Measurements from ENCODE around the gene GEMIN4.

DNA sequence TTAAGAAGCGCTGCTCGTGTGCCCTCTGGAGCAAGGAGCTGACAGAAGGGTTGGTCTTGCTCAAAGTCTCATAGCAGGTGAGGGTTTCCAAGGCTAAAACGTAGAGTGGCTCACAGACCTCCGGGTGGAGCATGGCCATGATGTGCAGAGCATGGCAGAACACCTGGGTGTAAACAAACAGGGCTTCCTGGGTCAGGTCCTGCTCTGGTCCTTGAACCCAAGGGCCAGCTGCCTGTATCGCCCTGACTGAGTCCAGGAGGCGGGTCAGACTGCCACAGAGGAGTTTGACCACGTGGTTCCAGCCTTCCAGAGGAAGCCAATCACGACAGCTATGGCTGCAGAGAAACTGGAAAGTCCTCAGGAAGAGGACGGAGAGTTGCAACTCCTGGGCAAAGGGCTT lies 7.1 kb downstream of the GEMIN4 start:
- TF ChIP-seq CTCF (optimal IDR thresholded peaks at IDR 0.05 in 1 of 3, IDR thresholded peaks at IDR 0.05 in 1 of 3, conservative IDR thresholded peaks at IDR 0.05 in 1 of 3; ENCODE audit: extremely low read depth in 1 of 3, insufficient read depth in 2 of 3, low read length in 3 of 3): no peak
- TF ChIP-seq EZH2 (IDR thresholded peaks at IDR 0.05; ENCODE audit: low read length): no peak

Data from keratinocyte (primary cell).